Heart right ventricle (tissue), 16 donors: ENCODE measurements around the gene NREP. TPM values are rescaled to one million over a fixed set of nuclear protein-coding genes. Genes with fewer than 3 reads are reported as not detected.

ENCODE experiments used
- ATAC-seq, 8 donors: fragments of 200-7000 bp; cut with Tn5 transposase; one replicate each; pipeline ENCODE4 v1.9.1; 2020; ENCODE audit warnings: mild to moderate bottlenecking in 8 of 8, moderate library complexity in 8 of 8, moderate number of reproducible peaks in 1 of 8
- DNase-seq, 2 donors: peaks; one replicate each; pipeline ENCODE4 v3.0.0-alpha.2; 2020
- H3K27ac ChIP-seq, 10 donors: fragments of 200-600 bp; sonication (generic) in 2 of 10; one replicate each; pipeline versions ENCODE4 v1.5.0 to v1.8.0; 2020 to 2022; ENCODE audit warnings: mild to moderate bottlenecking in 3 of 10
- H3K27me3 ChIP-seq, 7 donors: fragments of 200-600 bp; one replicate each; pipeline ENCODE4 v1.8.0; 2021 to 2022; ENCODE audit warnings: mild to moderate bottlenecking in 2 of 7
- H3K36me3 ChIP-seq, 9 donors: fragments of 200-600 bp; sonication (generic) in 1 of 9; one replicate each; pipeline versions ENCODE4 v1.5.0 to v1.8.0; 2020 to 2022; ENCODE audit warnings: mild to moderate bottlenecking in 2 of 9
- H3K4me1 ChIP-seq, 9 donors: fragments of 200-600 bp; sonication (generic) in 1 of 9; one replicate each; pipeline versions ENCODE4 v1.5.0 to v1.8.0; 2020 to 2022; ENCODE audit warnings: mild to moderate bottlenecking in 4 of 9
- H3K4me3 ChIP-seq, 10 donors: fragments of 200-600 bp; sonication (generic) in 2 of 10; one replicate each; pipeline versions ENCODE4 v1.5.0 to v1.8.0; 2020 to 2022; ENCODE audit warnings: mild to moderate bottlenecking in 7 of 10, moderate library complexity in 2 of 10
- H3K9me3 ChIP-seq, 11 donors: fragments of 200-600 bp in 10 of 11; sonication (generic) in 2 of 11; one replicate each; pipeline versions ENCODE4 v1.5.0 to v1.8.0; 2013 to 2022; ENCODE audit warnings: mild to moderate bottlenecking in 2 of 11, control low read depth in 1 of 11, moderate library complexity in 1 of 11
- CTCF ChIP-seq, 9 donors: fragments of 200-600 bp; sonication (generic) in 2 of 9; IDR thresholded peaks; one replicate each; pipeline versions ENCODE4 v1.5.0 to v1.8.0; 2021 to 2022; ENCODE audit warnings: antibody characterized with exemption in 9 of 9, mild to moderate bottlenecking in 5 of 9, moderate library complexity in 1 of 9
- WGBS, 2 donors: extraction: QIAGEN DNeasy Blood & Tissue Kit; methylation state at CpG; one replicate each; pipeline ENCODE4 v1.1.7; 2013; ENCODE audit warnings: inconsistent platforms in 1 of 2; 5-methylcytosine and 5-hydroxymethylcytosine counted together
- intact Hi-C, 10 donors: fragments of 100-400 bp; cut with DNase I; formaldehyde crosslinking; loops; one replicate each; pipeline versions ENCODE4 v1.11.1 to v1.14.2; 2022
- polyA plus RNA-seq, 2 donors: library from polyadenylated mRNA; stranded (reverse); fragments of 200-250 nt; gene quantifications; one replicate each; pipeline ENCODE4 v1.2.3, GENCODE V29; 2013
- total RNA-seq, 10 donors: library from RNA; stranded (reverse); fragmentation: NEBNext Ultra II Directional in 3 of 10; extraction: Animal tissue kit (Norgen Biotek cat#: 25700) in 3 of 10; gene quantifications; one replicate each; pipeline versions ENCODE4 v1.2.1 to v1.2.4, GENCODE V29; 2021 to 2023
- donor health status: Arrhythmogenic right ventricular cardiomyopathy.
- donor health status: ischemic (EF 13 %, LVEDD 7.1; RV severe dilation, severe dysfunction).
- donor health status: healthy with polysubstance abuse.
- donor health status: DM: no; HTN: yes; CAD: no.
- donor health status: DM: no; HTN: no; CAD: no.
- donor health status: ischemic (EF 25% LVEDD 6.9; RV normal size, moderate dysfunction).
- donor health status: ischemic (EF 25% LVEDD 5.7; RV mildly dilated, moderate dysfunction).
- donor health status: healthy.
- donor health status: DM: yes; HTN: yes; CAD: no.
- donor health status: Ischemic cardiomyopathy.
- donor health status: ischemic (EF 35%, LVEDD 5.7; RV mildly dilated, moderate dysfunction).
- donor health status: nonischemic (EF 11% LVEDD 7.7; RV severe dilation, severe dysfunction).
- donor health status: DM: yes; HTN: yes; CAD: no.
- donor health status: PGD.
- donor health status: ischemic (EF 29% LVEDD 5.4; RV normal size, mild dysfunction).
- donor health status: nonischemic (EF 23%, LVEDD 6.1; RV moderate dilation, normal function).

Gene NREP
- total and polyA plus RNA-seq, 12 donors = 10.4 to 72.3 (median 38.9) TPM

GRCh38 chr5:111781200-111781599 lies 24.2 kb upstream of the NREP start:
- Histone ChIP-seq H3K9me3 (no peaks in the 10 kb centered on the region), H3K36me3 (no peaks in the 10 kb centered on the region), H3K4me3 (no peak overlapping the region), H3K27me3 (no peaks in the 10 kb centered on the region), H3K4me1 (peaks cover 0 to 18% (median 0%) of the 10 kb centered on the region in 9 donors), H3K27ac (no peak overlapping the region)
- peak in 3 of 8 donors; percentile 26 to 39 (median 29) for ATAC-seq
- peak; percentile 23 to 49 for DNase-seq
- 75 to 82% methylated on average over 6 of the region's 6 CpGs for WGBS, 2 donors
- intact Hi-C loops = no loop called here
- no peak for TF ChIP-seq CTCF (IDR thresholded peaks at IDR 0.05)

- Histone ChIP-seq H3K36me3 (no peaks in the 10 kb centered on the region), H3K9me3 (no peaks in the 10 kb centered on the region), H3K4me1 (peaks cover 0 to 25% (median 3%) of the 10 kb centered on the region in 9 donors), H3K4me3 (no peak overlapping the region), H3K27ac (no peak overlapping the region), H3K27me3 (no peaks in the 10 kb centered on the region)
- 11 to 12% methylated on average over 4 of the region's 4 CpGs for WGBS, 2 donors
- TF ChIP-seq CTCF (IDR thresholded peaks at IDR 0.05) = no peak
- DNase-seq (peak in 1 of 2 donors; percentile 20), ATAC-seq (peak in 2 of 8 donors; percentile 35 to 37)
- intact Hi-C loops = no loop called here
Measured at GRCh38 chr5:111779922-111780292, 22.9 kb upstream of the NREP start.

- H3K4me3 ChIP-seq = no peak overlapping the region
- ATAC-seq = no peak
- intact Hi-C loops = no loop called here
- H3K36me3 ChIP-seq = no peaks in the 10 kb centered on the region
- DNase-seq = no peak
- no peak overlapping the region for H3K27ac ChIP-seq
- TF ChIP-seq CTCF (IDR thresholded peaks at IDR 0.05) = no peak
- H3K9me3 ChIP-seq = no peaks in the 10 kb centered on the region
- no peaks in the 10 kb centered on the region for H3K27me3 ChIP-seq
- peaks cover 0 to 30% (median 7%) of the 10 kb centered on the region in 9 donors for H3K4me1 ChIP-seq
- 68 to 70% methylated on average over 3 of the region's 3 CpGs for WGBS, 2 donors
Measured at GRCh38 chr5:111779260-111779921, 22.4 kb upstream of the NREP start.

- ATAC-seq (no peak), DNase-seq (no peak)
- no peaks in the 10 kb centered on the region for H3K9me3 ChIP-seq
- no peak overlapping the region for H3K27ac ChIP-seq
- peaks cover 0 to 33% (median 11%) of the 10 kb centered on the region in 9 donors for H3K4me1 ChIP-seq
- intact Hi-C loops = no loop called here
- H3K36me3 ChIP-seq = no peaks in the 10 kb centered on the region
- WGBS, 2 donors = 83 to 86% methylated on average over 6 of the region's 6 CpGs
- TF ChIP-seq CTCF (IDR thresholded peaks at IDR 0.05) = no peak
- H3K27me3 ChIP-seq = no peaks in the 10 kb centered on the region
- H3K4me3 ChIP-seq = no peak overlapping the region
Measured at GRCh38 chr5:111776913-111777781, 20.2 kb upstream of the NREP start.
